ENCODE measurements around the gene GP5.

Gene GP5

DNA sequence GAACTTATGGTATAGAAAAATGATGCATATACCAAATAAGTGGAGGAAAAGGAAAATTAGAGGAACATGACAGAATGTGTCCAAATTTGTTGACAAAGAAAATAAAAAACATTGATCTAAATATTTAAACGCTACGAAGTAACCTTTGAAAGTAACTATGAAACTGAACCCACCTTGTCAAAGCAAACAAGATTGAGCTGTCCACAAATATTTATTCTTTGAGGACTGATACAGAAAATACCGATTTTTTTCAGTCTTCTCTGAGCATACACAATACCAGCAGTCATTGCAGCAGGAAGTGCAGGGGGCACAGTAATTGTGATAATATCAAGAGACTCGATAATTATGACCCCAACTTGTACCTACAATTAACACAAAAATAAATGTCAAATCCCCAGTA, 47.7 kb upstream of the GP5 start:
- Histone ChIP-seq H3K27me3 (ENCODE audit: insufficient read depth, poor library complexity, severe bottlenecking) (no peaks in the 10 kb centered on the region), H3K4me3 (replicated peaks; ENCODE audit: insufficient read depth, low read length) (no peak overlapping the region), H3K27ac (replicated peaks) (no peak overlapping the region)
- no peak for DNase-seq (ENCODE audit: low read depth in 1 of 2, low spot score in 1 of 2)
- TF ChIP-seq POLR2AphosphoS5 (IDR thresholded peaks at IDR 0.05; ENCODE audit: low read depth) (no peak), SPI1 (IDR thresholded peaks at IDR 0.05; ENCODE audit: borderline replicate concordance, low read depth) (no peak), GABPA (IDR thresholded peaks at IDR 0.05; ENCODE audit: low read depth) (no peak)
- TF ChIP-seq, protein P1, sequence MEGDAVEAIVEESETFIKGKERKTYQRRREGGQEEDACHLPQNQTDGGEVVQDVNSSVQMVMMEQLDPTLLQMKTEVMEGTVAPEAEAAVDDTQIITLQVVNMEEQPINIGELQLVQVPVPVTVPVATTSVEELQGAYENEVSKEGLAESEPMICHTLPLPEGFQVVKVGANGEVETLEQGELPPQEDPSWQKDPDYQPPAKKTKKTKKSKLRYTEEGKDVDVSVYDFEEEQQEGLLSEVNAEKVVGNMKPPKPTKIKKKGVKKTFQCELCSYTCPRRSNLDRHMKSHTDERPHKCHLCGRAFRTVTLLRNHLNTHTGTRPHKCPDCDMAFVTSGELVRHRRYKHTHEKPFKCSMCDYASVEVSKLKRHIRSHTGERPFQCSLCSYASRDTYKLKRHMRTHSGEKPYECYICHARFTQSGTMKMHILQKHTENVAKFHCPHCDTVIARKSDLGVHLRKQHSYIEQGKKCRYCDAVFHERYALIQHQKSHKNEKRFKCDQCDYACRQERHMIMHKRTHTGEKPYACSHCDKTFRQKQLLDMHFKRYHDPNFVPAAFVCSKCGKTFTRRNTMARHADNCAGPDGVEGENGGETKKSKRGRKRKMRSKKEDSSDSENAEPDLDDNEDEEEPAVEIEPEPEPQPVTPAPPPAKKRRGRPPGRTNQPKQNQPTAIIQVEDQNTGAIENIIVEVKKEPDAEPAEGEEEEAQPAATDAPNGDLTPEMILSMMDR (IDR thresholded peaks at IDR 0.05; ENCODE audit: insufficient read depth, low read length) = no peak
- TF ChIP-seq, protein P2, sequence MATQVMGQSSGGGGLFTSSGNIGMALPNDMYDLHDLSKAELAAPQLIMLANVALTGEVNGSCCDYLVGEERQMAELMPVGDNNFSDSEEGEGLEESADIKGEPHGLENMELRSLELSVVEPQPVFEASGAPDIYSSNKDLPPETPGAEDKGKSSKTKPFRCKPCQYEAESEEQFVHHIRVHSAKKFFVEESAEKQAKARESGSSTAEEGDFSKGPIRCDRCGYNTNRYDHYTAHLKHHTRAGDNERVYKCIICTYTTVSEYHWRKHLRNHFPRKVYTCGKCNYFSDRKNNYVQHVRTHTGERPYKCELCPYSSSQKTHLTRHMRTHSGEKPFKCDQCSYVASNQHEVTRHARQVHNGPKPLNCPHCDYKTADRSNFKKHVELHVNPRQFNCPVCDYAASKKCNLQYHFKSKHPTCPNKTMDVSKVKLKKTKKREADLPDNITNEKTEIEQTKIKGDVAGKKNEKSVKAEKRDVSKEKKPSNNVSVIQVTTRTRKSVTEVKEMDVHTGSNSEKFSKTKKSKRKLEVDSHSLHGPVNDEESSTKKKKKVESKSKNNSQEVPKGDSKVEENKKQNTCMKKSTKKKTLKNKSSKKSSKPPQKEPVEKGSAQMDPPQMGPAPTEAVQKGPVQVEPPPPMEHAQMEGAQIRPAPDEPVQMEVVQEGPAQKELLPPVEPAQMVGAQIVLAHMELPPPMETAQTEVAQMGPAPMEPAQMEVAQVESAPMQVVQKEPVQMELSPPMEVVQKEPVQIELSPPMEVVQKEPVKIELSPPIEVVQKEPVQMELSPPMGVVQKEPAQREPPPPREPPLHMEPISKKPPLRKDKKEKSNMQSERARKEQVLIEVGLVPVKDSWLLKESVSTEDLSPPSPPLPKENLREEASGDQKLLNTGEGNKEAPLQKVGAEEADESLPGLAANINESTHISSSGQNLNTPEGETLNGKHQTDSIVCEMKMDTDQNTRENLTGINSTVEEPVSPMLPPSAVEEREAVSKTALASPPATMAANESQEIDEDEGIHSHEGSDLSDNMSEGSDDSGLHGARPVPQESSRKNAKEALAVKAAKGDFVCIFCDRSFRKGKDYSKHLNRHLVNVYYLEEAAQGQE (IDR thresholded peaks at IDR 0.05; ENCODE audit: insufficient replicate concordance, low read depth) = no peak

DNA sequence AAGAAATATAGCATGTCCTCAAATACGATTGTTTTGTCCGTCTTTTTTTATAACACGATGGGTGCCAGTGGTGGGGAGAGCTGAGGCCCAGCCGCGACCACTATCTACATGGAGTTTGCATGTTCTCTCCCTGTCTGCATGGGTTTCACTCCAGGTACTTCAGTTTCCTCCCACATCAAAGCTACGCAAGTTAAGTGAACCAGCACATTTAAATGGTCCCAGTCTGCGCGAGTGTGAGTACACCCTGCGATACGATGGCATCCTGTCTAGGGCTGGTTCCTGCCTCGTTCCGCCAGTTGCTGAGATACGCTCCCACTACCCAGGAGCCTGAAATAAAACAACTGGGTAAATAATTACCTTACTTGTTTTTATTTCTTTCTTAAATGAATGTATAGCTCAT, 47.1 kb upstream of the GP5 start:
- H3K27me3 ChIP-seq (ENCODE audit: insufficient read depth, poor library complexity, severe bottlenecking) = no peaks in the 10 kb centered on the region
- no peak for TF ChIP-seq POLR2AphosphoS5 (IDR thresholded peaks at IDR 0.05; ENCODE audit: low read depth)
- TF ChIP-seq GABPA (IDR thresholded peaks at IDR 0.05; ENCODE audit: low read depth) = no peak
- no peak for TF ChIP-seq SPI1 (IDR thresholded peaks at IDR 0.05; ENCODE audit: borderline replicate concordance, low read depth)
- TF ChIP-seq, protein P1 (IDR thresholded peaks at IDR 0.05; ENCODE audit: insufficient read depth, low read length) = no peak
- TF ChIP-seq, protein P2 (IDR thresholded peaks at IDR 0.05; ENCODE audit: insufficient replicate concordance, low read depth) = no peak
- H3K27ac ChIP-seq (replicated peaks) = no peak overlapping the region
- DNase-seq (ENCODE audit: low read depth in 1 of 2, low spot score in 1 of 2) = no peak
- no peak overlapping the region for H3K4me3 ChIP-seq (replicated peaks; ENCODE audit: insufficient read depth, low read length)

DNA sequence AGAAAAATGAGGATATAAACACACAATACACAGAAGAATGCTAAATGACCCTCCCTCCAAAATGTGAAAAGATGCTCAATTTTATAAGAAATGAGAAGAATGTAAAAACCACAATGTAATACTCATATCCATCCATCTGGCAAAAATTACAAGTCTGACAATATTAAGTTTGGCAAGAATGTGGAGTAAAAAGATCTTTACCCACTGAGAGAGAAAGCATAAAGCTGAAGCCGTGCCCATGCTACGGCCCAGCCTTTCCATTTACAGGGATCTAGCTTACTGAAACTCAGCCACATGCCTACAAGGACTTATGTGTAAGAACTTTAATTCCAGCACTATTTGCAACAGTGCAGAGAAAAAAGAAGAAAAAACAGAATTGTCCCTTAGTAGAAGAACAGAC, 44.8 kb upstream of the GP5 start:
- TF ChIP-seq POLR2AphosphoS5 (IDR thresholded peaks at IDR 0.05; ENCODE audit: low read depth) (no peak), GABPA (IDR thresholded peaks at IDR 0.05; ENCODE audit: low read depth) (no peak), SPI1 (IDR thresholded peaks at IDR 0.05; ENCODE audit: borderline replicate concordance, low read depth) (no peak)
- TF ChIP-seq, protein P2 (IDR thresholded peaks at IDR 0.05; ENCODE audit: insufficient replicate concordance, low read depth) = no peak
- TF ChIP-seq, protein P1 (IDR thresholded peaks at IDR 0.05; ENCODE audit: insufficient read depth, low read length) = no peak
- Histone ChIP-seq H3K27ac (replicated peaks) (no peak overlapping the region), H3K4me3 (replicated peaks; ENCODE audit: insufficient read depth, low read length) (no peak overlapping the region), H3K27me3 (ENCODE audit: insufficient read depth, poor library complexity, severe bottlenecking) (no peaks in the 10 kb centered on the region)
- no peak for DNase-seq (ENCODE audit: low read depth in 1 of 2, low spot score in 1 of 2)

All from HL-60 (cell line).